Measurements from ENCODE around the gene UNC45A. TPM values are rescaled to one million over a fixed set of nuclear protein-coding genes. Genes with fewer than 3 reads are reported as not detected.

Gene UNC45A
- total RNA-seq, result 30.3 TPM

GRCh38 chr15:90934949-90935751, at the start of gene UNC45A:
TSS of gene UNC45A (plus strand) at chr15:90935285. CDS start at chr15:90935325, 40 bp downstream.
- Histone ChIP-seq H3K4me3 (ENCODE audit: low read length in 3 of 3) (peak within 1 kb of the TSS; percentile 80 to 86 (median 84)), H3K9ac (ENCODE audit: low read depth in 1 of 3, low read length in 3 of 3) (peak within 1 kb of the TSS; percentile 80 to 82 (median 82)), H3K27me3 (ENCODE audit: control insufficient read depth in 3 of 3, insufficient read depth in 3 of 3, low read length in 3 of 3) (no peaks in the 10 kb centered on the region), H3K27ac (ENCODE audit: low read depth, low read length) (peak within 1 kb of the TSS; percentile 71), H3K4me1 (ENCODE audit: control insufficient read depth in 3 of 3, insufficient read depth in 3 of 3, low read length in 3 of 3) (peaks cover 44 to 47% (median 45%) of the 10 kb centered on the region in 3 donors), H3K36me3 (ENCODE audit: control insufficient read depth in 3 of 3, insufficient read depth in 3 of 3, low read length in 3 of 3) (peaks cover 22 to 28% (median 23%) of the 10 kb centered on the region in 3 donors), H3K9me3 (ENCODE audit: control insufficient read depth in 3 of 3, low read length in 3 of 3) (no peaks in the 10 kb centered on the region)

GRCh38 chr15:90885432-90886290, 49.4 kb upstream of the UNC45A start:
- Histone ChIP-seq H3K9ac (ENCODE audit: low read depth in 1 of 3, low read length in 3 of 3) (peak overlapping the region in 2 of 3 donors; percentile 63 to 83), H3K4me3 (ENCODE audit: low read length in 3 of 3) (peak overlapping the region; percentile 69 to 73 (median 72)), H3K36me3 (ENCODE audit: control insufficient read depth in 3 of 3, insufficient read depth in 3 of 3, low read length in 3 of 3) (peaks cover 22 to 25% (median 25%) of the 10 kb centered on the region in 3 donors), H3K27ac (ENCODE audit: low read depth, low read length) (peak overlapping the region; percentile 85), H3K9me3 (ENCODE audit: control insufficient read depth in 3 of 3, low read length in 3 of 3) (no peaks in the 10 kb centered on the region), H3K4me1 (ENCODE audit: control insufficient read depth in 3 of 3, insufficient read depth in 3 of 3, low read length in 3 of 3) (peaks cover 25 to 27% (median 27%) of the 10 kb centered on the region in 3 donors), H3K27me3 (ENCODE audit: control insufficient read depth in 3 of 3, insufficient read depth in 3 of 3, low read length in 3 of 3) (no peaks in the 10 kb centered on the region)

GRCh38 chr15:90886291-90886614, 48.8 kb upstream of the UNC45A start:
- H3K9ac ChIP-seq (ENCODE audit: low read depth in 1 of 3, low read length in 3 of 3), result peak overlapping the region in 1 of 3 donors; percentile 10
- H3K27me3 ChIP-seq (ENCODE audit: control insufficient read depth in 3 of 3, insufficient read depth in 3 of 3, low read length in 3 of 3), result no peaks in the 10 kb centered on the region
- peak overlapping the region in 1 of 3 donors; percentile 72 for H3K4me3 ChIP-seq (ENCODE audit: low read length in 3 of 3)
- no peaks in the 10 kb centered on the region for H3K9me3 ChIP-seq (ENCODE audit: control insufficient read depth in 3 of 3, low read length in 3 of 3)
- peaks cover 20 to 23% (median 20%) of the 10 kb centered on the region in 3 donors for H3K36me3 ChIP-seq (ENCODE audit: control insufficient read depth in 3 of 3, insufficient read depth in 3 of 3, low read length in 3 of 3)
- peaks cover 25 to 27% (median 27%) of the 10 kb centered on the region in 3 donors for H3K4me1 ChIP-seq (ENCODE audit: control insufficient read depth in 3 of 3, insufficient read depth in 3 of 3, low read length in 3 of 3)
- no peak overlapping the region for H3K27ac ChIP-seq (ENCODE audit: low read depth, low read length)

DNA sequence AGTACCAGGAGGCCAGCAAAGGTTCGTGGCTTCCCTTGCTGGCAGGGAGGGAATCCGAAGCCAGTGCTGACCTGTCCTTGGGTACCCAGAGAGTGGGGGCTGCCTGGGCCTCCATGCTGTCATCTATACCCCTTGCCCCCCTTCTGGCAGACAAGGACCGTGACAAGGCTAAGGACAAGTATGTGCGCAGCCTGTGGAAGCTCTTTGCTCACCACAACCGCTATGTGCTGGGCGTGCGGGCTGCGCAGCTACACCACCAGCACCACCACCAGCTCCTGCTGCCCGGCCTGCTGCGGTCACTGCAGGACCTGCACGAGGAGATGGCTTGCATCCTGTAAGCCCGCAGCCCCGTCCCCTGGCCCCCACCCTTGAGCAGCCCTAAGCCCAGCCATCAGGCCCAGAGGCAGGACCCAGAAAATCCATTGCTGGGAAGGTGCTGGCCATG, 48.0 kb upstream of the UNC45A start:
- Histone ChIP-seq H3K4me3 (ENCODE audit: low read length in 3 of 3) (no peak overlapping the region), H3K36me3 (ENCODE audit: control insufficient read depth in 3 of 3, insufficient read depth in 3 of 3, low read length in 3 of 3) (peaks cover 22 to 29% (median 23%) of the 10 kb centered on the region in 3 donors), H3K9me3 (ENCODE audit: control insufficient read depth in 3 of 3, low read length in 3 of 3) (no peaks in the 10 kb centered on the region), H3K27me3 (ENCODE audit: control insufficient read depth in 3 of 3, insufficient read depth in 3 of 3, low read length in 3 of 3) (no peaks in the 10 kb centered on the region), H3K9ac (ENCODE audit: low read depth in 1 of 3, low read length in 3 of 3) (peak overlapping the region in 1 of 3 donors; percentile 10), H3K27ac (ENCODE audit: low read depth, low read length) (no peak overlapping the region), H3K4me1 (ENCODE audit: control insufficient read depth in 3 of 3, insufficient read depth in 3 of 3, low read length in 3 of 3) (peaks cover 25 to 27% (median 27%) of the 10 kb centered on the region in 3 donors)

DNA sequence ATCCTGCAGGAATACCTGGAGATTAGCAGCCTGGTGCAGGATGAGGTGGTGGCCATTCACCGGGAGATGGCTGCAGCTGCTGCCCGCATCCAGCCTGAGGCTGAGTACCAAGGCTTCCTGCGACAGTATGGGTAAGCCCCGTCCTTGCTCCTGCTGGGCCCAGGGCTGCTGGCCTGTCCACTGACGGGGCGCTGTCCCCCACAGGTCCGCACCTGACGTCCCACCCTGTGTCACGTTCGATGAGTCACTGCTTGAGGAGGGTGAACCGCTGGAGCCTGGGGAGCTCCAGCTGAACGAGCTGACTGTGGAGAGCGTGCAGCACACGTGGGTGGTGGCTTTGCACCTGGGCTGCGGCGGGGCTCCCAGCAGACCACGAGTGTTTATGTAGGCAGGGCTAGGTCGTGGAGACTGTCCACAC, 45.8 kb upstream of the UNC45A start:
- H3K9ac ChIP-seq (ENCODE audit: low read depth in 1 of 3, low read length in 3 of 3), result no peak overlapping the region
- H3K27ac ChIP-seq (ENCODE audit: low read depth, low read length), result no peak overlapping the region
- H3K36me3 ChIP-seq (ENCODE audit: control insufficient read depth in 3 of 3, insufficient read depth in 3 of 3, low read length in 3 of 3), result peaks cover 19 to 45% (median 36%) of the 10 kb centered on the region in 3 donors
- no peak overlapping the region for H3K4me3 ChIP-seq (ENCODE audit: low read length in 3 of 3)
- H3K4me1 ChIP-seq (ENCODE audit: control insufficient read depth in 3 of 3, insufficient read depth in 3 of 3, low read length in 3 of 3), result peaks cover 13 to 18% (median 17%) of the 10 kb centered on the region in 3 donors
- H3K27me3 ChIP-seq (ENCODE audit: control insufficient read depth in 3 of 3, insufficient read depth in 3 of 3, low read length in 3 of 3), result no peaks in the 10 kb centered on the region
- H3K9me3 ChIP-seq (ENCODE audit: control insufficient read depth in 3 of 3, low read length in 3 of 3), result no peaks in the 10 kb centered on the region

- H3K4me3 ChIP-seq (ENCODE audit: low read length in 3 of 3), result no peak overlapping the region
- H3K9ac ChIP-seq (ENCODE audit: low read depth in 1 of 3, low read length in 3 of 3), result no peak overlapping the region
- no peaks in the 10 kb centered on the region for H3K9me3 ChIP-seq (ENCODE audit: control insufficient read depth in 3 of 3, low read length in 3 of 3)
- H3K27ac ChIP-seq (ENCODE audit: low read depth, low read length), result no peak overlapping the region
- peaks cover 10 to 14% (median 14%) of the 10 kb centered on the region in 3 donors for H3K4me1 ChIP-seq (ENCODE audit: control insufficient read depth in 3 of 3, insufficient read depth in 3 of 3, low read length in 3 of 3)
- H3K27me3 ChIP-seq (ENCODE audit: control insufficient read depth in 3 of 3, insufficient read depth in 3 of 3, low read length in 3 of 3), result no peaks in the 10 kb centered on the region
- H3K36me3 ChIP-seq (ENCODE audit: control insufficient read depth in 3 of 3, insufficient read depth in 3 of 3, low read length in 3 of 3), result peaks cover 19 to 45% (median 36%) of the 10 kb centered on the region in 3 donors
These were observed 45.2 kb upstream of the UNC45A start for GRCh38 chr15:90889736-90890456.

DNA sequence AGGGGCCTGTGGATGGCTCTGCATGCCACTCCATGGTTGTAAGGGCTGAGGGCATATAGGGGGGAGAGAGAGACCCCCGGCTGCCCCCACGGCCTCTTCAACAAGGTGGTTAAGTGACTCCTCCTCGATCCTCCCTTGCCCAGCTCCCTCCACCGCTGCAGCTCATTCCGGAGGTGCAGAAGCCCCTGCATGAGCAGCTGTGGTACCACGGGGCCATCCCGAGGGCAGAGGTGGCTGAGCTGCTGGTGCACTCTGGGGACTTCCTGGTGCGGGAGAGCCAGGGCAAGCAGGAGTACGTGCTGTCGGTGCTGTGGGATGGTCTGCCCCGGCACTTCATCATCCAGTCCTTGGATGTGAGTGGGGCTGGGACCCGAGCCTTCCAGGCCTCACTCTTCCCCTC, 44.2 kb upstream of the UNC45A start:
- Histone ChIP-seq H3K4me3 (ENCODE audit: low read length in 3 of 3) (no peak overlapping the region), H3K27me3 (ENCODE audit: control insufficient read depth in 3 of 3, insufficient read depth in 3 of 3, low read length in 3 of 3) (no peaks in the 10 kb centered on the region), H3K27ac (ENCODE audit: low read depth, low read length) (no peak overlapping the region), H3K36me3 (ENCODE audit: control insufficient read depth in 3 of 3, insufficient read depth in 3 of 3, low read length in 3 of 3) (peaks cover 26 to 52% (median 36%) of the 10 kb centered on the region in 3 donors), H3K4me1 (ENCODE audit: control insufficient read depth in 3 of 3, insufficient read depth in 3 of 3, low read length in 3 of 3) (peaks cover 5 to 8% (median 7%) of the 10 kb centered on the region in 3 donors), H3K9ac (ENCODE audit: low read depth in 1 of 3, low read length in 3 of 3) (no peak overlapping the region), H3K9me3 (ENCODE audit: control insufficient read depth in 3 of 3, low read length in 3 of 3) (no peaks in the 10 kb centered on the region)

- H3K9me3 ChIP-seq (ENCODE audit: control insufficient read depth in 3 of 3, low read length in 3 of 3), result no peaks in the 10 kb centered on the region
- peaks cover 3 to 5% (median 4%) of the 10 kb centered on the region in 3 donors for H3K4me1 ChIP-seq (ENCODE audit: control insufficient read depth in 3 of 3, insufficient read depth in 3 of 3, low read length in 3 of 3)
- no peaks in the 10 kb centered on the region for H3K27me3 ChIP-seq (ENCODE audit: control insufficient read depth in 3 of 3, insufficient read depth in 3 of 3, low read length in 3 of 3)
- no peak overlapping the region for H3K9ac ChIP-seq (ENCODE audit: low read depth in 1 of 3, low read length in 3 of 3)
- H3K4me3 ChIP-seq (ENCODE audit: low read length in 3 of 3), result no peak overlapping the region
- no peak overlapping the region for H3K27ac ChIP-seq (ENCODE audit: low read depth, low read length)
- H3K36me3 ChIP-seq (ENCODE audit: control insufficient read depth in 3 of 3, insufficient read depth in 3 of 3, low read length in 3 of 3), result peaks cover 27 to 54% (median 36%) of the 10 kb centered on the region in 3 donors
These were observed 43.6 kb upstream of the UNC45A start for GRCh38 chr15:90891346-90891949.

GRCh38 chr15:90892023-90892422, 43.1 kb upstream of the UNC45A start:
- H3K27me3 ChIP-seq (ENCODE audit: control insufficient read depth in 3 of 3, insufficient read depth in 3 of 3, low read length in 3 of 3), result no peaks in the 10 kb centered on the region
- H3K9ac ChIP-seq (ENCODE audit: low read depth in 1 of 3, low read length in 3 of 3), result no peak overlapping the region
- H3K36me3 ChIP-seq (ENCODE audit: control insufficient read depth in 3 of 3, insufficient read depth in 3 of 3, low read length in 3 of 3), result peaks cover 27 to 54% (median 32%) of the 10 kb centered on the region in 3 donors
- no peak overlapping the region for H3K27ac ChIP-seq (ENCODE audit: low read depth, low read length)
- peaks cover 0 to 4% (median 3%) of the 10 kb centered on the region in 3 donors for H3K4me1 ChIP-seq (ENCODE audit: control insufficient read depth in 3 of 3, insufficient read depth in 3 of 3, low read length in 3 of 3)
- no peaks in the 10 kb centered on the region for H3K9me3 ChIP-seq (ENCODE audit: control insufficient read depth in 3 of 3, low read length in 3 of 3)
- H3K4me3 ChIP-seq (ENCODE audit: low read length in 3 of 3), result no peak overlapping the region

Data from skeletal muscle tissue (tissue), 4 donors.